ENCODE results near the gene ZYX.
"Not testable (repeated sequence)": the region's sequence is repeated elsewhere in the genome, so short reads cannot be mapped to it uniquely, and the experiment has no call there.

The ZYX gene

GRCh38 chr7:143396625-143397556 lies 15.7 kb downstream of the ZYX start:
- DNase-seq, result no peak

GRCh38 chr7:143397710-143398530 lies 16.8 kb downstream of the ZYX start:
- DNase-seq, result no peak

GRCh38 chr7:143398616-143399015 lies 17.5 kb downstream of the ZYX start:
- DNase-seq, result no peak

GRCh38 chr7:143399151-143399550 lies 18.0 kb downstream of the ZYX start:
- no peak for DNase-seq

- DNase-seq, result no peak
Measured at GRCh38 chr7:143399642-143400041, 18.5 kb downstream of the ZYX start.

- no peak for DNase-seq
Measured at GRCh38 chr7:143401265-143401664, 20.1 kb downstream of the ZYX start.

GRCh38 chr7:143402233-143402632 lies 21.1 kb downstream of the ZYX start:
- not testable (repeated sequence) for DNase-seq

GRCh38 chr7:143405173-143406001 lies 24.2 kb downstream of the ZYX start:
- DNase-seq, result no peak

GRCh38 chr7:143406002-143406357 lies 24.8 kb downstream of the ZYX start:
- DNase-seq, result no peak

- no peak for DNase-seq
Measured at GRCh38 chr7:143407287-143408251, 26.4 kb downstream of the ZYX start.

GRCh38 chr7:143408252-143408685 lies 27.1 kb downstream of the ZYX start:
- no peak for DNase-seq

- DNase-seq, result peak in 2 of 56 donors; percentile 34 to 44
Measured at GRCh38 chr7:143408686-143409561, 27.8 kb downstream of the ZYX start, which contains the start of gene EPHA1. TSS of gene EPHA1 (minus strand) at chr7:143408856. CDS start at chr7:143408805, 51 bp downstream.

GRCh38 chr7:143410521-143411004 lies 29.4 kb downstream of the ZYX start:
- no peak for DNase-seq

- no peak for DNase-seq
Measured at GRCh38 chr7:143411976-143412708, 31.0 kb downstream of the ZYX start.

- DNase-seq, result no peak
Measured at GRCh38 chr7:143413123-143413522, 32.0 kb downstream of the ZYX start.

- not testable (repeated sequence) for DNase-seq
Measured at GRCh38 chr7:143415209-143415608, 34.1 kb downstream of the ZYX start.

GRCh38 chr7:143415742-143416397 lies 34.7 kb downstream of the ZYX start:
- DNase-seq, result no peak
